ENCODE results near the gene SYCP3. TPM values are rescaled to one million over a fixed set of nuclear protein-coding genes. Genes with fewer than 3 reads are reported as not detected.

SYCP3 gene
- total RNA-seq = 0.17 and 0.26 TPM in 2 replicates
- polyA plus RNA-seq = 0.02 TPM in 1 of 2 replicates, not detected in the other
- polyA plus RNA-seq (2012) = 0.08 and 0.34 TPM in 2 replicates
- polyA minus RNA-seq (ENCODE audit: low replicate concordance) = 1.7 TPM in 1 of 2 replicates, not detected in the other

GRCh38 chr12:101738920-101739665 is at the start of gene SYCP3:
Gene SYCP3 (minus strand): TSS chr12:101739462. CDS start chr12:101737935, 1,527 bp downstream.
- no peaks in the 10 kb centered on the region for H3K4me1 ChIP-seq (ENCODE audit: control insufficient read depth, extremely low read depth, insufficient read depth, low read length)
- DNase-seq (ENCODE audit: low read depth in 2 of 2) = no peak
- H4K20me1 ChIP-seq (ENCODE audit: control insufficient read depth, extremely low read depth, insufficient read depth, low read length) = no peaks in the 10 kb centered on the region
- no peak within 1 kb of the TSS for H3K4me2 ChIP-seq (ENCODE audit: extremely low read depth, insufficient read depth, low read length)
- H3K27ac ChIP-seq (ENCODE audit: insufficient read depth, low read length) = no peak within 1 kb of the TSS
- no peaks in the 10 kb centered on the region for H3K9me3 ChIP-seq (ENCODE audit: control insufficient read depth, insufficient read depth, low read depth, low read length)
- no peaks in the 10 kb centered on the region for H3K27me3 ChIP-seq (ENCODE audit: control insufficient read depth, insufficient read depth, low read length)
- H3K4me3 ChIP-seq (replicated peaks in 1 of 4; ENCODE audit: control extremely low read depth in 1 of 4, insufficient read depth in 1 of 4, low read depth in 3 of 4, low read length in 4 of 4) = no peak within 1 kb of the TSS
- no peak within 1 kb of the TSS for H2AFZ ChIP-seq (ENCODE audit: low read length)
- H3K9ac ChIP-seq (ENCODE audit: insufficient read depth, low read length) = no peak within 1 kb of the TSS
- no peaks in the 10 kb centered on the region for H3K79me2 ChIP-seq (ENCODE audit: control insufficient read depth, insufficient read depth, low read length)
- H3K36me3 ChIP-seq (ENCODE audit: control insufficient read depth, insufficient read depth, low read length) = peaks cover 3% of the 10 kb centered on the region
- TF ChIP-seq EZH2 (IDR thresholded peaks at IDR 0.05; ENCODE audit: low read length, missing control alignments) (no peak), CTCF (conservative IDR thresholded peaks at IDR 0.05 in 1 of 2, IDR thresholded peaks at IDR 0.05 in 1 of 2; ENCODE audit: low read depth in 1 of 2, low read length in 2 of 2) (no peak)

GRCh38 chr12:101785671-101786070 is 46.4 kb upstream of the SYCP3 start:
- peak in 1 of 2 donors; percentile 26 for DNase-seq (ENCODE audit: low read depth in 2 of 2)
- H4K20me1 ChIP-seq (ENCODE audit: control insufficient read depth, extremely low read depth, insufficient read depth, low read length) = no peaks in the 10 kb centered on the region
- H3K9ac ChIP-seq (ENCODE audit: insufficient read depth, low read length) = no peak overlapping the region
- H3K4me2 ChIP-seq (ENCODE audit: extremely low read depth, insufficient read depth, low read length) = no peak overlapping the region
- H3K79me2 ChIP-seq (ENCODE audit: control insufficient read depth, insufficient read depth, low read length) = no peaks in the 10 kb centered on the region
- H3K27me3 ChIP-seq (ENCODE audit: control insufficient read depth, insufficient read depth, low read length) = no peaks in the 10 kb centered on the region
- no peaks in the 10 kb centered on the region for H3K36me3 ChIP-seq (ENCODE audit: control insufficient read depth, insufficient read depth, low read length)
- no peak overlapping the region for H2AFZ ChIP-seq (ENCODE audit: low read length)
- TF ChIP-seq CTCF (conservative IDR thresholded peaks at IDR 0.05 in 1 of 2, IDR thresholded peaks at IDR 0.05 in 1 of 2; ENCODE audit: low read depth in 1 of 2, low read length in 2 of 2) (no peak), EZH2 (IDR thresholded peaks at IDR 0.05; ENCODE audit: low read length, missing control alignments) (no peak)
- H3K4me1 ChIP-seq (ENCODE audit: control insufficient read depth, extremely low read depth, insufficient read depth, low read length) = peaks cover 7% of the 10 kb centered on the region
- no peak overlapping the region for H3K4me3 ChIP-seq (replicated peaks in 1 of 4; ENCODE audit: control extremely low read depth in 1 of 4, insufficient read depth in 1 of 4, low read depth in 3 of 4, low read length in 4 of 4)
- no peaks in the 10 kb centered on the region for H3K9me3 ChIP-seq (ENCODE audit: control insufficient read depth, insufficient read depth, low read depth, low read length)
- H3K27ac ChIP-seq (ENCODE audit: insufficient read depth, low read length) = no peak overlapping the region

GRCh38 chr12:101784376-101784775 is 45.1 kb upstream of the SYCP3 start:
- peaks cover 7% of the 10 kb centered on the region for H3K4me1 ChIP-seq (ENCODE audit: control insufficient read depth, extremely low read depth, insufficient read depth, low read length)
- no peak for TF ChIP-seq CTCF (conservative IDR thresholded peaks at IDR 0.05 in 1 of 2, IDR thresholded peaks at IDR 0.05 in 1 of 2; ENCODE audit: low read depth in 1 of 2, low read length in 2 of 2)
- no peak for TF ChIP-seq EZH2 (IDR thresholded peaks at IDR 0.05; ENCODE audit: low read length, missing control alignments)
- no peak overlapping the region for H3K4me3 ChIP-seq (replicated peaks in 1 of 4; ENCODE audit: control extremely low read depth in 1 of 4, insufficient read depth in 1 of 4, low read depth in 3 of 4, low read length in 4 of 4)
- no peaks in the 10 kb centered on the region for H4K20me1 ChIP-seq (ENCODE audit: control insufficient read depth, extremely low read depth, insufficient read depth, low read length)
- no peak overlapping the region for H2AFZ ChIP-seq (ENCODE audit: low read length)
- no peak overlapping the region for H3K4me2 ChIP-seq (ENCODE audit: extremely low read depth, insufficient read depth, low read length)
- H3K27me3 ChIP-seq (ENCODE audit: control insufficient read depth, insufficient read depth, low read length) = no peaks in the 10 kb centered on the region
- H3K27ac ChIP-seq (ENCODE audit: insufficient read depth, low read length) = no peak overlapping the region
- H3K79me2 ChIP-seq (ENCODE audit: control insufficient read depth, insufficient read depth, low read length) = no peaks in the 10 kb centered on the region
- H3K36me3 ChIP-seq (ENCODE audit: control insufficient read depth, insufficient read depth, low read length) = no peaks in the 10 kb centered on the region
- no peaks in the 10 kb centered on the region for H3K9me3 ChIP-seq (ENCODE audit: control insufficient read depth, insufficient read depth, low read depth, low read length)
- no peak overlapping the region for H3K9ac ChIP-seq (ENCODE audit: insufficient read depth, low read length)
- no peak for DNase-seq (ENCODE audit: low read depth in 2 of 2)
